HG02763 (cell line): ENCODE data around the gene SSH3.
A peak's percentile ranks its signal among the peaks of the same experiment; 100 is the strongest.

ENCODE experiments used
- ATAC-seq: cut with Tn5 transposase; IDR thresholded peaks from one replicate; pipeline ENCODE4 v1.9.1; 2021; ENCODE audit warnings: mild to moderate bottlenecking, moderate library complexity; ENCODE audit not compliant: unreplicated experiment

The SSH3 gene

DNA sequence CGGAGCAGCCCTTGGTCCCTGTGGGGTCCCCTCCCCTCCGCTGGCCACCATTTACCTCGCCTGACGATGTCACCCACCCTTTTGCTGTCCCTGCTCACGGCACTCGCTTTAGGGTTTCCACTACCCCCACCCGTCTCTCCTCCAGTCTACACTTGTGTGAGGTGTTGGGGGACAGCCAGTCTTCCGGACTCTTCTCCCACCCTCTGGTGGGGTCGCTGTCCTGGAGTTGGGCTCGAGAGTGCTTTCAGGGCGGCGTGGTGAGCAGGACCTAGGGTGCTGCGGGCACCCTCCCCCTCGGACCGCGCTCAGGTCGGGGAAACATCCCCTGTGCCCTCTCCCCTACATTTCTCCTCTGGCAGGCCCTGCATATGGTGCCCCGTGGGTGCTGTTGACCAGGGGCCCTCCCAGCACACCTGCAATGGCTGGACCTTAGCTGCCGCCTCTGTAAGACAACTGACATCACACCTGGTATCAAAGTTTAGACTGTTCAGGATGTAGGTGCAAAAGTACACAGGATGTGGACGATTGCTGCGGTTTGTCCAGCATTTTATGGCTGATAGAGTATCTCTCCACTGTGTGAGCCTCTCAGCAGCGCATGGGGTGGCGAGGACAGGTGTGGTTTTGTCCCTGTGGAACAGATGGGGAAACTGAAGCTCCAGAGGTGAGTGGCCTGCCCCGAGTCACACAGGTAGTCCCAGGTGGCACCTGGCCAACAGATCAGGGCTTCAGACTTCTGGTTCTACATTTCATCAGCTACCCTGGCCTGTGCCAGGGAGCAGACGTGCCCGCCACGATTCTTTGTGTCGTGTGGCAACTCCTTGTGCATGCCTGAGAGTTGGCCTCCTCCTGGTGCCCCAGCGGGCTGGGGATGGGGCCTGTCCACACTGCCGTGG is 35.9 kb upstream of the SSH3 start:
- no peak for ATAC-seq

DNA sequence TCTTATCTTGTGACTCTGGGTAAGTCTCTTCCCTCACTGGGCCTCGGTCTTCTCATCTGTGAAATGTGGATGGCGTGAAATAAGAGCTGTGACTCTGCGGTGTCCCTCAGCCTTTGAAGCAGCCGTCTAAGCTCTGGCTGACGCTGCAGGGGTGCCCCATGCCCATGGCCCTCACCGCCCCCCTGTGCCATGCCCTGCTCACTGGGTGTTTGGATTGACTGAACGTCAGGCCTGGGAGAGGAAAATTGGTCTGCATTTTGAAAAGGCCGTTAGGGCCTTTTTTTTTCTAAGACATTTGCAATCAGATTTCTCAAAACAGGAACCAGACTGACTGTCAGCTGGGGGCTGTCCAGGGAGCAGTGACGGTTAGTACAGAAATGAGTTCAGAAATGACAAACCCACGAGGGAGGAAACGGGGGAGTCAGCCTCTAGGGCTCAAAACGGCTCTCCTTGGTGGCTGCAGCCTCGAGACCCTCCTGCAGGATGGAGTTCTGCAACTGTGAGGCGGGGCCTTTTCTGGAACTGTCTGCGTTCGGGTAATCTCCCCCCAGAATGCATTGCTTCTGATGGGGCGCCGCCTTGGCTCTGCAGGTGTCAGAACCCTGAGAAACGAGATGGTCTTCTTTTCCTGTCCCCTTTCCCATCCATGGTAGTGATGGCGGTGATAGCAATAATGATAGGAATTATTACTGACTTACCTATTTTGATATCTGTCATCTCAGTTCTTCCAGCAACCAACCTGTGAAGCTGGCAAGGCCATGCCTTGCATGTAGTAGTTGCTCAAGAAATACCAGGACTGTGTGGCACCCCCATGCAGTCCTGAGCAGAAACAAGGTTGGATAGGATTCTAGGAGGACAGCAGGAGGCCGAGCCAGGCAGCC is 35.0 kb upstream of the SSH3 start:
- ATAC-seq = no peak

DNA sequence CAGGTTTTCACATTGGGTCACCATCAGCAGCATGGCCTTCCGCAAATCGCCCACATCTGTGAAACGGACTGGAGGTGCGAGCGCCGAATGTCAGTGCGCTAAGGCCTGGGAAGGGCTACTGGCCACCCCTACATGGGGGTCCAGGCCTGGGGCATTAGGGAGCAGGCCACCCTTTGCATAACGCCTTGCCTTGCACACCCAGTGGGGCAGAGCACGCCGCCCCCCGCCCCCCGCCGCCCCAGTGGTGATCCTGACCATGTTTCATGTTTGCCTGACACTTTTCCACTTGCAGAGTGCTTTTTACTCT is 34.4 kb upstream of the SSH3 start:
- ATAC-seq = no peak

DNA sequence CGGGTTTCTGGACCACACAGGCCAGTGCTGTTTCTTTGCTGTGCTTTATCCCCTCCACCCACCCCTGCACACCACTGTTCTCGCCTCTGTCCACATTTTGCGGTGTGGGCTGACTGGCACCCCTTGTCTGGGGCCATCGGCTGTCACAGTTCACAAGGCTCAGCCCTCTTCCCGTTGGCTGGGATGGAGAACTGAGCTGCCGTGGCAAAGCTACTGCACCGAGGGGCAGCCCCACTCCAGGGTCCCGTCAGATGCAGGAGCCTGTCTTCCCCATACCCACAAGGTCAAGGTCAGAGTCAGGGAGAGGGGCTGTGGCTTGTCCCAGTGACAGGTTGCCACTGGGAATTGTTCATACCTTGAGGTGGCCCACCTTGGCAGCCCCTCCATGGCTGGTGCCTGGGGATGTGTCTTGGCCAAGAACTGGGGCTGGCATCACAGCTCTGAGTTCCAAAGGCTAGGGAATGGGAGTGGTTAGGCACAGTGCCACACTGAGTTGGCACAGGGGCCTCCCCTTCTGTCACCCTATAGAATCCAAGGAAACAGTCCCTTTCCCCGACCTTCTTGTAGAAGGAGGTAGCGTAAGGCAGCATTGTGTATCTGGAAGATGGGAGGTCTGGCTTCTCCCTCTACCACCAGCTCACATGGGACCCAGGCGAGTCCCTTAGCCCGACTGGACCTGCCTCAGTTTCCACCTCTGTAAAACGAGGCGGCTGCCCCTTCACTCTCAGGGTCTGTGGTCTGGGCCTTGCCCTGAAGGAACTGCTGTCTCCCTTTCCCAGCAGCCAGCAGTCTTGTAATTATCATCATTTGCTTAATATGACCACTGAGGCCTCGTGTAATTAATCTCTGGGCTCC is 33.7 kb upstream of the SSH3 start:
- ATAC-seq = no peak

DNA sequence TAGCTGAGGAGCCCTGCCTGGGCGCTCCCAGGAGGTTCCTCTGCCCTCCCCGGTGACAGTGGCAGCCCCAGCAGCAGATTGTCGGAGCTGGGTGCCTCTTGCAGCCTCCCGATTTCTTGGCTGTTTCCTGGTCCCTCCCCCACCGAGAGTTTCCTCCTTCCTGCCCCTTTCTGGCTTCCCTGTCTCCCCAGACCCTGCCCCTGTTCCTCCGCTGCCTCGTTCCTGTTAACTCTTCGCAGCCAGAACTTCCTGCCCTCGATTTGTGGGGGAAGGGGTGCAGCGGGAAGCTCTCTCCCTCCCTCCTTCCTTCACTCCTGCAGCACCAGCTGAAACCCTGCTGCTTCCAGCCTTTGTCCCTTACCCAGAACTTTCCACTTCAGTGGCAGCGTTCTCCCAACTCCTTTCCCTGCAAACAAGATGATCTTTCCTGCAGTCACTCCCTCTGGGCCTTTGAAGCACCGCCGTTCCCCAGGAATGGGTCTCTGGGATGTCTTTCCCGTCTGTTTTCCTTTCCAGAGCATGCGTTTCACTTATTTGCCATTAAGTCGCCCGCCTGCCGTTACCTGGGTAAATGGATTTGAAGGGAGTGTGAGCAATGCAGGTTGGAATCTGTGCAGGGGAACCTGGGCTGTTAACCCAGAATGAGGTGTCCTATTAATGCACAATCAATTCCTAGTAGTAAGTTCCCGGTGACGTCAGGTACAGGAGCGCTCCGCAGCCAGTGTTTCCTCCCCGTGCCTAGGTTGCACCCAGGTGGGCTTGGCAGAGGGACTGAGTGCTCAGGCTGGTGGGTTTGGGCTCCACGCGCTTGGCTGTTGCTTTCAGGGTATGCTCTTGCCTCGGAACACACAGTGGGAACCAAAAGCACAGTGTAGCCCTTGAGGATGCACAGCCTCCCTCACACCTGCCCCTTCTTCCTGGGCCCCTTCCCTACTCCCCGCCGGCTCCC is 32.8 kb upstream of the SSH3 start:
- ATAC-seq = no peak

DNA sequence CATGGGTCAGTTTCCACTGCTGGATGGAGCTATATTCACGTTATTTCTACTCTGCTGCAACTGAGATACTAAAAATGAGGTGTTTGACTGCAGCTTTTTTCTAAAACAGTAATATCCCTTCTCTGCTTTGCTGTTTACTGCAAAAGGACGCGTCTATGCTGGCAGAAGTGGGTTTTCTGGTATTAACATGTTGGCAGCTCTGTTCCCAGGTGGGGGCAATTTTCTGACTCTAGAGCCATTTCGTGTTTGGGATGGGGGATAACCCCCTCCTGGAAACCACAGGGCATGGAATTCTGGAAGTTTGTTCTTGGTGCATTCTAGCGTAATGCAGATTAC is 32.2 kb upstream of the SSH3 start:
- no peak for ATAC-seq

DNA sequence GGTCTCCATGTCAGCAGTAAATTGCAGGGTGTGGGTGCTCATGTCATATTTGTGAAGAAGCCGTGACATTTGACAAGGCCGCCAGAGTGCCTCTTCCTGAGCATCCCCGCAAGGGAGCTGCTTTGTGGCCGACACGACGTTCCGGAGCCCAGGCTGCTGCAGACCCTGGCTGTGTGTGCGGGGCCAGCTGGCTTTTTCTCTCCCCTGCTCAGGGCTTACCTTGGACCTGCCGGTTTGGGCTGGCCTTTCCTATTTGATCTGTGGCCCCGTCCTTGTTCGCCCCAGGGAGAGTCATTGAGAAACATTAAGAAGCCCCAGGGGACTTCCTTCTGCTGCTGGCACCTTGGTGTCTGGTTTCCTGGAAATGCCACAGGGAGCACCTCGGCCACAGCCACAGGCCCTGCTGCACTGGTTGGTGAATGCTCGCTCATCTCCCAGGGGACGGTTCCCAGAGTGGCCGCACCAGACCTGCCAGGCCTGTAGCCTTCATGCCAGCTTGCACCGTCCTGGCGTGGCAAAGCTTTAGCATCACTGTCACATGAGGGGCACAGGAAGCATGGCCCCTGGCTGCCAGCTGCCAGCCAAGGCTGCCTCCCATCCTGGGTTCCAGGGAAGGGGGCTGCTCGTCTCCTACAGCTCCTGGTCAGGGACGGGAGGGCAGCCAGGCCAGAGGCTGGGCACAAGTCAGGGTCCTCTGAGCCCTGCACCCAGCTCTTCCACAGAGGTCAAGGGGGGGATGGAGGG is 31.6 kb upstream of the SSH3 start:
- ATAC-seq = no peak

DNA sequence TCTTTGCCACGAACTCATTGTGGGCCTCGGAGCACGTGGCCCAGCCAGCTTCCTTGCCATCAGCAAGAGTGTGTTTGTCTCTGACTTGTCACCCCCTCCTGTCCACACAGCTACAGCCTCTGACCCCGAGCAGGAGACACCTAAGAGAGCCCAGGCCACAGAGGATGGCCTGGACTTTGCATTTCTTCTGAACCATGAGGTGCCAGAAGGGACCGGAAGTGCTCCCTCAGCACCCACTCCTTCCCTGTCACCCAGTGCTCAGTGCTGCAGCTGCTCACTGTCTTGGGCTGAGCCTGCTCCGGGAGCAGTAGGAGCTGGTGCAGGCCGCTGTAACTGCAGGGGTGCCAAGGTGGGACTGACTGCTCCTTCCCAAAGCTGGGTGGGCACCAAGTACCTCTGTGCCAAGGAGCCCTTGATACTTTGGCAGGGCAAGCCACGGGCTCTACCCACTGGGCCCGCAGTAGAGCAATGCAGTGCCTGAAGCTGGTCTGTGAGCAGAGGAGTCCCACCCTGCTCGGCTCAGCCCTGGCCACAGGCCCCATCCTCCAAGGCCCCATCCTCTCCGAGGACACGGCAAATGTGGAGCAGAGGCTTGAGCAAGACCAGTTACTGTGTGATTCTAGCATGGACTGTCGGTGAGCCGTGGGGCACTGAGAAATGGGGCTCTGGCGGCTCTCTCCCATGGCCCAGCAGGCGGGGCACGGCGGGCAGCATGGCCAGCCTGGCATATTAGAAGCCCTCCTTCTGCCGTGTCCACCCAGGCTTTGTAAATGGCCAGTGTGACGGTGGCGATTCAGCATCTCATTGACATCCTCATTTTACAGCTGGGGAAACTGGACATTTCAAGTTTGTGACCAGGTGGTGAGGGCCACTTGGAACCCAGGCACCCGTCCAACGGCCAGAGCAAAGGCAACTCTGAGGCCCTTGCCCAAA is 30.7 kb upstream of the SSH3 start:
- no peak for ATAC-seq

DNA sequence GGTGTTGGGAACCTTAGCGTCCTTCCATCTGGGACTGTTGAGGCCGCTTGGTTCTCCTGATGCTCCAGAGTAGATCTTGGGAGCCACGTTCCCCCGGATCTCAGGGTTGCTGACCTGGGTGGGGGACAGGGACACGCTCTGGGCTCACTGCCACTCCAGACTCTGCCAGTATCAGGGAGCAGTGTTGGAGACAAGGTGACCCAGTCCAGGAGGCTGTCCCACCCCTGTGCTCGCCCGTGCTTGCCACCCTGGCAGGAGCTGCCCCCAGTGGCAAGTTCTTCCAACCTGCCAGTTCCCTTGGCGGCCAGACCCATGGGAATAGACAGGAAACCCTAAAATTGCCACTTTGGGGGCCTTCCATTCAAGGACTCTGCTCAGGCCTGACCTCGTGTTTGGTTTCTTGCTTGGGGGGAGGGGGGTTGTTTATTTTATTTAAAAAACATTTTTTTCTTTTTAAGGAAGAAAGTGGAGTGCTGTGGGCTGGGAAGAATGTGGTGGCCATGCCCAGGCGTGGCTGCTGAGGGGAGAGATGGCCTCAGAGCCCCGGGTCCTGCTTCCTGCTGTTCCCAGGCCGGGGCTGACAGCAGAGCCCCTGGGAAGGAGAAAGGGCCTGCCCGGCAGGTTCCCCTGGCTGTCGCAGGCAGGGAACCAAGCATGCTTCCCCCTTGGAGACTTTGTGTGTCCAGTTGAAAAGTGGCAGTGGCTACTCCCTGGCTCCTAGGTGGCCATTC is 29.9 kb upstream of the SSH3 start:
- ATAC-seq = no peak

DNA sequence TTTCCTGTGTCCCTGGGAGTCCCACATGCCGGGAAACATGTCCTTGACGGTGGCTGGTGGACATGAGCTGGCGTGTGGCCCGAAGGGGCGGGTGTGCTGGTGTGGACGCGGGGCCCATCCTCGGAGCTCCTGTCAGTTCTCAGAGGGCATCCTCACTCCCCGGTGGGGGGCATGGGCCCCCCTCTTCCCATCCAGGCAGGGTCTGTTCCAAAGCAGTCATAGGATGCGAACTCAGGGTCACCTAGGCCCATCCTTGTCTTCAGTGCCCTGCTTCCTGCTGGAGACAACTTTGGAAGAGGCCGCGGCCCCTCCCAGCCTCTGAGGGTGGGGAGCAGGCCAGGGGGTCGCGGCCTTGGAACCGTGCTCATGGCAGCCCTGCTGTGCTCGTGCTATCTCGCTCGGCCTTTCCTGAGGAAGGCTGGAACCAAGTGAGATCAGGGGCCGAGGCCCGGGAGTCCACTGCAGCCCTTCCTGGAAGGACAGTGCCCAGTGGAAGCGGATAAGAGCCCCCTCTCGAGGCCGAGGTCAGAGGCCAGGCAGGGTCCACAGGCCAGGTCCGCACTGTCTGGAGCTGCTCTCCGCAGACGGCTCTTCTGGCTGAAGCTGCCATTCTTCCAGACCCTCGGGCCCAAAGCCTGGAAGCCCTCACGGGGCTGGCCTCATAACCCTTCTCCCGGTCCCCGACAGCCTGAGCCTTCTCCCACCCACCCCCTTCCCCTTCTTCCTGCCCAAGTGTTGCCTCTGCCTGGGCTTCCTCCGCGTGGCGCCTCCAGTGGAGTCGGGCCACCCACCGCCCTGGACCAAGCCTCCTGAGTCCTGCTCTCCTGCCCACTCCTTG is 28.3 kb upstream of the SSH3 start:
- no peak for ATAC-seq

DNA sequence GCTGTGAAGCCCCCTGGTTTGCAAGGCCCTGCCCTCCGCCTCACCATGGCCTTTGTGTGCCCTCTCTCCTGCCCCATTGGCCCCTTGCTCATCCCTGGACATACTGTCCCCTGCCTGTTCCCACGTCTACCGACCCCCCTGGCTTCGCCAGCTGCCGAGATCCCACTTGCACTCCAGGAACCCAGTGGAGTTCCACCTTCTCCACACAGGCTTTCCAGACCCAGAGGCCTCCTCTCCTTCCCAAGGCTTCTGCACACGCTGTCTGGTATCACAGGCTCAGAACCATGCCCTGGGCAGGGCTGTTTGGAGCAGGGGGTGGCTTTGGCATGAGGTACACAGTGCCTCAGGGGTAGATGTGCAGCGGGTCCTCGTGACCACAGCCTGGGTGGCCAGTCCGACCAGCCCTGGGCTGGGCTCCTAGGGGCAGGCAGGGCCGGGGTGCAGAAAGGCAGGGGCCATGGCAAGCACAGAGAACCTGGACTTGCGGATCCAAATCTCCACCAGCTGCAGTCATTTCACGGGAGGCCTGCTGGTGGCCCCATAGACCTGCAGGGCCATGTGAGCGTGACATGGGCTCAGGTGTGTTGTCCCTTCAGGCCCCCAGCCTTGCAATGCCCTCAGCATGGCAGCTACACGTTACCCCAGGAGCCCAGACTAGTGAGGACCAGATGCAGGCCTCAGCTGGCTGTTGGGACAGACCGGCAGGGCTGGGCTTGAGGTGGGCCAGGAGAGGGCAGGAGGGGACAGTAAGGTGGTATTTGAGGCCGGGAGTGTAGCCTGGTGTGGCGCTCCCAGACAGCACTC is 27.5 kb upstream of the SSH3 start:
- no peak for ATAC-seq

DNA sequence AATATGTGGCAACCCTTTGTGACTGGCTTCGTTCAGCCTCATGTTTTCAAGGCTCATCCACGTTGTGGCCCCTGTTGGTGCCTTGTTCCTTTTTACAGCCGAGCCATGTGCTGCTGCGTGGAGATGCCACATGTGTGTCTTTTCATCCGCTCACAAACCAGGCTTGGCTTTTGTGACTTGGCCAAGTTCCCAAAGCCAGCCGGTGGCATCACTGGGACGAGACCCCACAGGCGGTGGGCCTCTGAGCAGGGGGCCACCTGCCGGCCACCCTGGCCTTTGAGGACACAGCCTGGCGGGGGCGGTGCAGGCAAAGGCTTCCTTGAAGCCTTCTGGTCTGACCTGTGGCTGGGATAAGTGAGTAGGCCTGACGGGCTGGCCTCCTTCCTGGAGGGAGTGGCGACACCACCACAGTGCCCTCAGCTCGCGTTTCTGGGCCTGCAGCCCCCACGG is 26.5 kb upstream of the SSH3 start:
- no peak for ATAC-seq

DNA sequence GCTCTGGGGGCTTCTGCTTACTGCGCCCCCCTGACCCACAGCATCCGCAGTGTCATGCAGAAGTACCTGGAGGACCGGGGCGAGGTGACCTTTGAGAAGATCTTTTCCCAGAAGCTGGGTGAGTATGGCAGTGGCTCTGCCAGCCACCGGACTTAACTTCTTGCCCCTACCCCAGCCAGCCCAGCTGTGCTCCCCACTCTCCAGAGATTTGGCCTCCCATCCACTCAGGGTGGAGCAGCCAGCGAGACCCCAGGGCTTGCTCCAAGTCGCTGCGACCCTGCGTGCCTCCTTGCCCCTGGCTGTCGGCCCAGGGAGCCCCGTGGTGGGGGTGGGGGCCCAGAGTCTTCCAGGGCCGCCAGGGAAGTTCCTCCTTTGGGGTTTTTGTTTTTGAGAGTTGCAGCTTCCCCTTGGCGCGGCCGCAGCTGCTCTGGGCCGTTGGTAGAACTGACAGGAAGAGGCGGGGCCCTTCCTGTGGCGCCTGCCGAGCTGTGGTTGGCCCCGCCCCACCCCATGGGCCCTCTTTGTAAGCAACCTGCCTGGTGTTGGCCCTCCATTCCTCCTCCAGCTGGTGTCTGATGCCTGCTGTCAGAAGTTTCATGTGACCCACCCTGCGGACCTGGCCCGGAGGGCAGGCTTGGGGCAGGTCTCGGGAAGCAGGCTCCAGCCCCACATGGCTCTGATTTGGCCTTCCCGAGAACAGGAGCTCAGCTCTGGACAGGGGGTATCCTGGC is 25.9 kb upstream of the SSH3 start:
- ATAC-seq = peak; percentile 80

DNA sequence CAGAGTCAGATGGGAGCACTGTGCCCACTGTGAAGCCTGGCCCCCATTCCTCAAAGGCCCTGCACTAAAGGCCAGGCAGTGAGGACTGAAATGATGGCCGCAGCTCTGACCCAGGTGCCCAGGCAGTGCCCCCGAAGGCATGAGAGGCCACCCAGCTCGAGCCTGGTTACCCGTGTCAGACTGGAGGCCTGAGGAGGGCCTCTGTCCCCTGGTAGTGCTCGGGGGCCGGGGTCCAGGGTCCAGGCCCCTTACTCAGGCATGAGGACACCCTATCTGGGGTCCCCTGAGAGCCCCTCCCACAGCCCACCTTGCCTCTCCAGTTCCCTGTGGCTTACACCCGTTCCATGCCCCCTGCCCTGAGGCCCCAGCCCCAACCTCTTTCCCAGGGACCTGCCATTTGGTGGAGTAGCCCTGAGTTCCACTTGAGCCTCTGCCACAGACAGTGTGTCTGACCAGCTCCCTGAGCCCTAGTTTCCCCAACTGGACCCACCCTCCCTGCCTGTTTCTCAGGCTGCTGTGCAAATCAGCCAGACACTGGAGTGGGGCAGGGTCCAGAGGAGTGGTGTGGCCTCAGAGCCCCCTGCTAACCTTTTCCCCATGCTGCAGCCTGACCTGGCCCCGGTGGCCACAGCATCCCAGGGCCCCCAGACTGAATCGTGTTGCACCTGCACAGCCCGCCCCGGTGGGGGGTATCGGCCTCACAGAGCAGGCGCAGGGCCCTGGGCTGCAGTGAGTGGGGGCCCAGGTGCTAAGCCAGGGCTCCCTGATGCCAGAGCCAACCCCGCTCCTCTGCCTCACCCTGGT is 25.0 kb upstream of the SSH3 start:
- no peak for ATAC-seq
